ENCODE measurements around the gene BCL11A. TPM values are rescaled to one million over a fixed set of nuclear protein-coding genes. Genes with fewer than 3 reads are reported as not detected.
A peak's percentile ranks its signal among the peaks of the same experiment; 100 is the strongest.

Gene BCL11A
- total RNA-seq, 1 donor from 2014 or later = 142 TPM

- peaks cover 75% of the 10 kb centered on the region for H3K4me1 Mint-ChIP-seq
- H3K27me3 Mint-ChIP-seq (ENCODE audit: low read depth) = no peaks in the 10 kb centered on the region
- TF ChIP-seq CTCF (IDR thresholded peaks at IDR 0.05; ENCODE audit: unreplicated experiment) = no peak
- peaks cover 3% of the 10 kb centered on the region for H3K36me3 Mint-ChIP-seq
- DNase-seq (ENCODE audit: low spot score in 2 of 2, unreplicated experiment in 2 of 2) = no peak
- H3K9me3 Mint-ChIP-seq = no peaks in the 10 kb centered on the region
- H3K27ac Mint-ChIP-seq = peak overlapping the region; percentile 30
- H3K4me3 Mint-ChIP-seq = no peak overlapping the region
Observed at GRCh38 chr2:60510713-60511112, 42.7 kb downstream of the BCL11A start.

- no peak overlapping the region for H3K4me3 Mint-ChIP-seq
- peaks cover 3% of the 10 kb centered on the region for H3K36me3 Mint-ChIP-seq
- H3K27me3 Mint-ChIP-seq (ENCODE audit: low read depth) = no peaks in the 10 kb centered on the region
- peak overlapping the region; percentile 30 for H3K27ac Mint-ChIP-seq
- H3K9me3 Mint-ChIP-seq = no peaks in the 10 kb centered on the region
- TF ChIP-seq CTCF (IDR thresholded peaks at IDR 0.05; ENCODE audit: unreplicated experiment) = no peak
- no peak for DNase-seq (ENCODE audit: low spot score in 2 of 2, unreplicated experiment in 2 of 2)
- H3K4me1 Mint-ChIP-seq = peaks cover 78% of the 10 kb centered on the region
Observed at GRCh38 chr2:60509066-60509465, 44.4 kb downstream of the BCL11A start.

- H3K9me3 Mint-ChIP-seq = no peaks in the 10 kb centered on the region
- no peak for DNase-seq (ENCODE audit: low spot score in 2 of 2, unreplicated experiment in 2 of 2)
- peaks cover 78% of the 10 kb centered on the region for H3K4me1 Mint-ChIP-seq
- peaks cover 2% of the 10 kb centered on the region for H3K36me3 Mint-ChIP-seq
- H3K27me3 Mint-ChIP-seq (ENCODE audit: low read depth) = no peaks in the 10 kb centered on the region
- H3K27ac Mint-ChIP-seq = peak overlapping the region; percentile 65
- TF ChIP-seq CTCF (IDR thresholded peaks at IDR 0.05; ENCODE audit: unreplicated experiment) = no peak
- no peak overlapping the region for H3K4me3 Mint-ChIP-seq
Observed at GRCh38 chr2:60508339-60508917, 45.0 kb downstream of the BCL11A start.

GRCh38 chr2:60507211-60507965 is 46.1 kb downstream of the BCL11A start:
- Mint-ChIP-seq H3K27me3 (ENCODE audit: low read depth) (no peaks in the 10 kb centered on the region), H3K27ac (peak overlapping the region; percentile 65)
- DNase-seq (ENCODE audit: low spot score in 2 of 2, unreplicated experiment in 2 of 2) = no peak

GRCh38 chr2:60505880-60506260 is 47.6 kb downstream of the BCL11A start:
- no peak for DNase-seq (ENCODE audit: low spot score in 2 of 2, unreplicated experiment in 2 of 2)
- Mint-ChIP-seq H3K36me3 (peaks cover 3% of the 10 kb centered on the region), H3K27ac (no peak overlapping the region), H3K4me3 (no peak overlapping the region), H3K27me3 (ENCODE audit: low read depth) (no peaks in the 10 kb centered on the region), H3K9me3 (no peaks in the 10 kb centered on the region), H3K4me1 (peaks cover 78% of the 10 kb centered on the region)
- TF ChIP-seq CTCF (IDR thresholded peaks at IDR 0.05; ENCODE audit: unreplicated experiment) = no peak

More at GRCh38 chr2:60507211-60507965, 46.1 kb downstream of the BCL11A start:
- TF ChIP-seq CTCF (IDR thresholded peaks at IDR 0.05; ENCODE audit: unreplicated experiment) = no peak
- H3K4me3 Mint-ChIP-seq = no peak overlapping the region
- no peaks in the 10 kb centered on the region for H3K9me3 Mint-ChIP-seq
- H3K4me1 Mint-ChIP-seq = peaks cover 80% of the 10 kb centered on the region
- H3K36me3 Mint-ChIP-seq = no peaks in the 10 kb centered on the region
